ENCODE results near the gene TREH.

GRCh38 chr11:118697346-118697745 is 17.9 kb upstream of the TREH start:
- TF ChIP-seq RAD21 (IDR thresholded peaks at IDR 0.05 in 1 of 2, conservative IDR thresholded peaks at IDR 0.05 in 1 of 2; ENCODE audit: low read depth in 2 of 2, low read length in 2 of 2), result no peak
- no peak for TF ChIP-seq SAP30 (IDR thresholded peaks at IDR 0.05; ENCODE audit: insufficient read depth, insufficient replicate concordance, low read length)
- TF ChIP-seq RFX5 (IDR thresholded peaks at IDR 0.05; ENCODE audit: borderline replicate concordance, low read depth, low read length), result no peak
- no peak for TF ChIP-seq CTCF (IDR thresholded peaks at IDR 0.05; ENCODE audit: control extremely low read depth in 1 of 3, insufficient read depth in 1 of 3, low read depth in 1 of 3, low read length in 3 of 3)
- TF ChIP-seq POLR2A (IDR thresholded peaks at IDR 0.05; ENCODE audit: control extremely low read depth in 1 of 2, low read depth in 2 of 2, low read length in 2 of 2), result no peak
- TF ChIP-seq JUND (IDR thresholded peaks at IDR 0.05; ENCODE audit: low read length), result no peak
